Measurements from ENCODE around the gene VRK1.

Gene VRK1

GRCh38 chr14:96792003-96792402 lies 5.2 kb upstream of the VRK1 start:
- no peak for DNase-seq

- DNase-seq, result peak; percentile 35
Measured at GRCh38 chr14:96792591-96792990, 4.6 kb upstream of the VRK1 start.

GRCh38 chr14:96793547-96793946 lies 3.6 kb upstream of the VRK1 start:
- DNase-seq, result peak; percentile 19

- no peak for DNase-seq
Measured at GRCh38 chr14:96795109-96795828, 1.9 kb upstream of the VRK1 start.

GRCh38 chr14:96797582-96798349 lies 584 bp downstream of the VRK1 start:
- peak; percentile 67 for DNase-seq

GRCh38 chr14:96798956-96799355 lies 1.8 kb downstream of the VRK1 start:
- no peak for DNase-seq

GRCh38 chr14:96799489-96800054 lies 2.4 kb downstream of the VRK1 start:
- DNase-seq, result no peak

GRCh38 chr14:96801931-96802330 lies 4.7 kb downstream of the VRK1 start:
- no peak for DNase-seq

GRCh38 chr14:96802963-96803362 lies 5.8 kb downstream of the VRK1 start:
- DNase-seq, result no peak

GRCh38 chr14:96803958-96804357 lies 6.8 kb downstream of the VRK1 start:
- no peak for DNase-seq

GRCh38 chr14:96804895-96805294 lies 7.7 kb downstream of the VRK1 start:
- no peak for DNase-seq

- DNase-seq, result peak; percentile 78
Measured at GRCh38 chr14:96805956-96806355, 8.8 kb downstream of the VRK1 start.

- DNase-seq, result no peak
Measured at GRCh38 chr14:96806836-96807235, 9.7 kb downstream of the VRK1 start.

- DNase-seq, result no peak
Measured at GRCh38 chr14:96808619-96809406, 11.6 kb downstream of the VRK1 start.

- DNase-seq, result no peak
Measured at GRCh38 chr14:96811265-96811664, 14.1 kb downstream of the VRK1 start.

GRCh38 chr14:96811985-96812667 lies 14.9 kb downstream of the VRK1 start:
- DNase-seq, result no peak

GRCh38 chr14:96816281-96816680 lies 19.1 kb downstream of the VRK1 start:
- no peak for DNase-seq

GRCh38 chr14:96817750-96818666 lies 20.8 kb downstream of the VRK1 start:
- no peak for DNase-seq

- peak; percentile 17 for DNase-seq
Measured at GRCh38 chr14:96821501-96821900, 24.3 kb downstream of the VRK1 start.

GRCh38 chr14:96823652-96824051 lies 26.5 kb downstream of the VRK1 start:
- no peak for DNase-seq

GRCh38 chr14:96824283-96824682 lies 27.1 kb downstream of the VRK1 start:
- DNase-seq, result no peak

GRCh38 chr14:96826818-96827217 lies 29.6 kb downstream of the VRK1 start:
- peak; percentile 80 for DNase-seq
